ENCODE data around the gene ADIRF. TPM values are rescaled to one million over a fixed set of nuclear protein-coding genes. Genes with fewer than 3 reads are reported as not detected.
"Not testable (repeated sequence)": the region's sequence is repeated elsewhere in the genome, so short reads cannot be mapped to it uniquely, and the experiment has no call there.

ADIRF gene
- total and polyA plus RNA-seq, 2 donors (not counting 1 experiment from before 2014, with no cell fraction given) = not detected

GRCh38 chr10:87014986-87015716, 46.9 kb downstream of the ADIRF start:
- intact Hi-C loops (cut with micrococcal nuclease); H3K27me3 ChIP-seq (replicated peaks in 1 of 4; ENCODE audit: control extremely low read depth in 1 of 4, control insufficient read depth in 3 of 4, insufficient read depth in 4 of 4, low read length in 3 of 4); H4K20me1 ChIP-seq (ENCODE audit: control insufficient read depth, insufficient read depth, low read length, poor library complexity, severe bottlenecking); H3K9ac ChIP-seq (ENCODE audit: low read length); H3K27ac ChIP-seq (ENCODE audit: low read length in 2 of 2); H3K4me3 Mint-ChIP-seq; H3K27me3 Mint-ChIP-seq; DNase-seq; CTCF ChIA-PET; H3K4me1 Mint-ChIP-seq; H3K4me3 ChIP-seq (ENCODE audit: control extremely low read depth in 1 of 5, extremely low read depth in 1 of 5, insufficient read depth in 1 of 5, low read depth in 2 of 5, low read length in 4 of 5); H2AFZ ChIP-seq (ENCODE audit: insufficient read depth, low read depth, low read length, poor library complexity, severe bottlenecking); ATAC-seq (ENCODE audit: low read depth); H3K4me2 ChIP-seq (replicated peaks; ENCODE audit: low read depth, low read length, poor library complexity, severe bottlenecking); H3K9me3 Mint-ChIP-seq (ENCODE audit: insufficient read depth); H3K27ac Mint-ChIP-seq; H3K9me3 ChIP-seq (ENCODE audit: control extremely low read depth in 1 of 3, control insufficient read depth in 2 of 3, insufficient read depth in 1 of 3, low read length in 2 of 3); POLR2A ChIA-PET; H3K79me2 ChIP-seq (ENCODE audit: control insufficient read depth, insufficient read depth, low read length); H3K36me3 ChIP-seq (replicated peaks in 1 of 2; ENCODE audit: control extremely low read depth in 1 of 2, control insufficient read depth in 1 of 2, extremely low read depth in 1 of 2, insufficient read depth in 2 of 2, low read length in 1 of 2); H3K4me1 ChIP-seq (ENCODE audit: control insufficient read depth in 2 of 2, insufficient read depth in 2 of 2, low read length in 2 of 2): not testable (repeated sequence)
- WGBS (ENCODE audit: insufficient coverage) = no CpG with 5 or more reads among the region's 10 CpGs

DNA sequence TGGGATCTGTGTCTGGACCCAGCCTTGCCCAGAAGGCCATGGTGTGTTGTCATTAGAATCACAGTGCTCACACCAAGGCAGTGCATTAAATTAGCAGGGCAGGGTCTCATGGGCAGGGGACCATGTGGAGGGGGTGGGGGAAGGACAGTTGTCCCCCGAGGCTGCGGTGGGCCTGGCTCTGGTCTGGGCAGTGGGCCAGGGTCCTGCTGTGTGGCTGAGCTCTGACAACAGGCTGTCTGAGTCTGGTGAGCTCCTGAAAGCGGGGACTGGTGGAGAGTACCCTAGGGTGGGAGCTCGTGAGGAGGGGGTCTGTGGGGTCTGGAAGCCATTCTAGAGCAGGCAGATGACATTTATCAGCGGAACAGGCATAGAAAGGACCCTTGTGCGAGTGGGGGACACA, 49.8 kb downstream of the ADIRF start:
- H3K79me2 ChIP-seq (ENCODE audit: control insufficient read depth, insufficient read depth, low read length); H3K4me3 Mint-ChIP-seq; H3K36me3 ChIP-seq (replicated peaks in 1 of 2; ENCODE audit: control extremely low read depth in 1 of 2, control insufficient read depth in 1 of 2, extremely low read depth in 1 of 2, insufficient read depth in 2 of 2, low read length in 1 of 2); intact Hi-C loops (cut with micrococcal nuclease); DNase-seq; H3K4me1 Mint-ChIP-seq; H3K4me2 ChIP-seq (replicated peaks; ENCODE audit: low read depth, low read length, poor library complexity, severe bottlenecking); H3K27ac ChIP-seq (ENCODE audit: low read length in 2 of 2); H3K4me3 ChIP-seq (ENCODE audit: control extremely low read depth in 1 of 5, extremely low read depth in 1 of 5, insufficient read depth in 1 of 5, low read depth in 2 of 5, low read length in 4 of 5); H3K27ac Mint-ChIP-seq; H3K27me3 ChIP-seq (replicated peaks in 1 of 4; ENCODE audit: control extremely low read depth in 1 of 4, control insufficient read depth in 3 of 4, insufficient read depth in 4 of 4, low read length in 3 of 4); ATAC-seq (ENCODE audit: low read depth); H3K9ac ChIP-seq (ENCODE audit: low read length); CTCF ChIA-PET; H3K4me1 ChIP-seq (ENCODE audit: control insufficient read depth in 2 of 2, insufficient read depth in 2 of 2, low read length in 2 of 2); POLR2A ChIA-PET; H4K20me1 ChIP-seq (ENCODE audit: control insufficient read depth, insufficient read depth, low read length, poor library complexity, severe bottlenecking); H2AFZ ChIP-seq (ENCODE audit: insufficient read depth, low read depth, low read length, poor library complexity, severe bottlenecking); H3K27me3 Mint-ChIP-seq; H3K9me3 ChIP-seq (ENCODE audit: control extremely low read depth in 1 of 3, control insufficient read depth in 2 of 3, insufficient read depth in 1 of 3, low read length in 2 of 3); H3K9me3 Mint-ChIP-seq (ENCODE audit: insufficient read depth): not testable (repeated sequence)
- WGBS (ENCODE audit: insufficient coverage) = 84% methylated on average over 4 of the region's 6 CpGs

GRCh38 chr10:87019066-87019465, 50.8 kb downstream of the ADIRF start:
- H3K4me3 ChIP-seq (ENCODE audit: control extremely low read depth in 1 of 5, extremely low read depth in 1 of 5, insufficient read depth in 1 of 5, low read depth in 2 of 5, low read length in 4 of 5); H3K4me1 Mint-ChIP-seq; CTCF ChIA-PET; H3K27me3 Mint-ChIP-seq; H3K27me3 ChIP-seq (replicated peaks in 1 of 4; ENCODE audit: control extremely low read depth in 1 of 4, control insufficient read depth in 3 of 4, insufficient read depth in 4 of 4, low read length in 3 of 4); H4K20me1 ChIP-seq (ENCODE audit: control insufficient read depth, insufficient read depth, low read length, poor library complexity, severe bottlenecking); H3K79me2 ChIP-seq (ENCODE audit: control insufficient read depth, insufficient read depth, low read length); H3K4me2 ChIP-seq (replicated peaks; ENCODE audit: low read depth, low read length, poor library complexity, severe bottlenecking); H3K9me3 ChIP-seq (ENCODE audit: control extremely low read depth in 1 of 3, control insufficient read depth in 2 of 3, insufficient read depth in 1 of 3, low read length in 2 of 3); H3K27ac Mint-ChIP-seq; H3K36me3 ChIP-seq (replicated peaks in 1 of 2; ENCODE audit: control extremely low read depth in 1 of 2, control insufficient read depth in 1 of 2, extremely low read depth in 1 of 2, insufficient read depth in 2 of 2, low read length in 1 of 2); H3K9me3 Mint-ChIP-seq (ENCODE audit: insufficient read depth); intact Hi-C loops (cut with micrococcal nuclease); H2AFZ ChIP-seq (ENCODE audit: insufficient read depth, low read depth, low read length, poor library complexity, severe bottlenecking); DNase-seq; POLR2A ChIA-PET; ATAC-seq (ENCODE audit: low read depth); H3K9ac ChIP-seq (ENCODE audit: low read length); H3K27ac ChIP-seq (ENCODE audit: low read length in 2 of 2); H3K4me1 ChIP-seq (ENCODE audit: control insufficient read depth in 2 of 2, insufficient read depth in 2 of 2, low read length in 2 of 2); H3K4me3 Mint-ChIP-seq: not testable (repeated sequence)
- 95% methylated on average over 3 of the region's 6 CpGs for WGBS (ENCODE audit: insufficient coverage)

- intact Hi-C loops (cut with micrococcal nuclease); POLR2A ChIA-PET; H2AFZ ChIP-seq (ENCODE audit: insufficient read depth, low read depth, low read length, poor library complexity, severe bottlenecking); H3K36me3 ChIP-seq (replicated peaks in 1 of 2; ENCODE audit: control extremely low read depth in 1 of 2, control insufficient read depth in 1 of 2, extremely low read depth in 1 of 2, insufficient read depth in 2 of 2, low read length in 1 of 2); H3K27me3 Mint-ChIP-seq; ATAC-seq (ENCODE audit: low read depth); H3K27me3 ChIP-seq (replicated peaks in 1 of 4; ENCODE audit: control extremely low read depth in 1 of 4, control insufficient read depth in 3 of 4, insufficient read depth in 4 of 4, low read length in 3 of 4); H3K4me3 ChIP-seq (ENCODE audit: control extremely low read depth in 1 of 5, extremely low read depth in 1 of 5, insufficient read depth in 1 of 5, low read depth in 2 of 5, low read length in 4 of 5); H3K27ac Mint-ChIP-seq; H3K4me1 ChIP-seq (ENCODE audit: control insufficient read depth in 2 of 2, insufficient read depth in 2 of 2, low read length in 2 of 2); H3K4me3 Mint-ChIP-seq; H4K20me1 ChIP-seq (ENCODE audit: control insufficient read depth, insufficient read depth, low read length, poor library complexity, severe bottlenecking); H3K9me3 ChIP-seq (ENCODE audit: control extremely low read depth in 1 of 3, control insufficient read depth in 2 of 3, insufficient read depth in 1 of 3, low read length in 2 of 3); H3K79me2 ChIP-seq (ENCODE audit: control insufficient read depth, insufficient read depth, low read length); H3K4me2 ChIP-seq (replicated peaks; ENCODE audit: low read depth, low read length, poor library complexity, severe bottlenecking); H3K9me3 Mint-ChIP-seq (ENCODE audit: insufficient read depth); H3K27ac ChIP-seq (ENCODE audit: low read length in 2 of 2); H3K4me1 Mint-ChIP-seq; CTCF ChIA-PET; DNase-seq; H3K9ac ChIP-seq (ENCODE audit: low read length): not testable (repeated sequence)
- no CpG with 5 or more reads among the region's 1 CpG for WGBS (ENCODE audit: insufficient coverage)
These were observed 51.2 kb downstream of the ADIRF start for GRCh38 chr10:87019504-87019903.

Measured in B cell (primary cell).